HG02870 (cell line): ENCODE data around the gene PI4KA.
A peak's percentile ranks its signal among the peaks of the same experiment; 100 is the strongest.
"Not testable (repeated sequence)": the region's sequence is repeated elsewhere in the genome, so short reads cannot be mapped to it uniquely, and the experiment has no call there.

Source experiments
- ATAC-seq: cut with Tn5 transposase; IDR thresholded peaks from one replicate; pipeline ENCODE4 v1.9.1; 2021; ENCODE audit warnings: mild to moderate bottlenecking, moderate library complexity; ENCODE audit not compliant: unreplicated experiment

The PI4KA gene

DNA sequence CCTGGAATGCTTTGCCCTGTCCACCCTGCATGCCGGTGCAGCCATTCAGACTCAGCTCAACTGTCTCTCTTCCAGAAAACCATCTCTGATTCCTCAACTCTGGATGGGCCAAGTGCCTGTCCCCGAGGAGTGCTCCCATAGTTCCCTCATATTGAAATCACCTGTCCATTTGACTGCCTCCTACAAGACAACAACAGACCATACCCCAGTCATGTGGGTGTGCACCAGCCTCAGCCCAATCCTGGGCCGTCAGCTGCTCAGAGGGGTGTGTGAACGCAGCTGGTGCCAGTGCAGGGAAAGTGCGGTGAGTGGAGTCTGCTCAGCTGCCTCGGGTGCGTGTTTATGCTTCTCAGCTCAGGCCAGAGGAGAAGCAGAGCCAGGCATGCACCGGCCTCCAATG is 126.2 kb downstream of the PI4KA start:
- ATAC-seq = not testable (repeated sequence)

DNA sequence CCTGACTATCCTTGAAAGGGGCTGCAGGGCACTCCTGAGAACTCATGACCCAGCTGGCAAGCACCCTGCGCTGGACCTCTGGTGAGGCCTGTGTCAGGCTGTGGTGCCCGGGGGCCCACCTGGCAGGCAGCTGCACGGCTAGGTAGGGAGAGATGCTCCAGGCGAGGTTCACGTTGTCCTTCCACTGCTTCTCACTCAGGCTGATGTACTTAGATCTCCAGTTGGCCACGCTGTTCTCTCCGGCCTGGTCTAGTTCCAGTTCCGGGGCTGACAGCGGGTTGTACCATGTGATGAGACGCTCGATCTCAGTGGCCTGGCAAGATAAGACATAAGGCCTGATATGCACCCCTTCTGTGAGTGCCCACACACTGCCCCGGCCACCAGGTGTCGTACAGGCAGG is 129.4 kb downstream of the PI4KA start:
- ATAC-seq = no peak

DNA sequence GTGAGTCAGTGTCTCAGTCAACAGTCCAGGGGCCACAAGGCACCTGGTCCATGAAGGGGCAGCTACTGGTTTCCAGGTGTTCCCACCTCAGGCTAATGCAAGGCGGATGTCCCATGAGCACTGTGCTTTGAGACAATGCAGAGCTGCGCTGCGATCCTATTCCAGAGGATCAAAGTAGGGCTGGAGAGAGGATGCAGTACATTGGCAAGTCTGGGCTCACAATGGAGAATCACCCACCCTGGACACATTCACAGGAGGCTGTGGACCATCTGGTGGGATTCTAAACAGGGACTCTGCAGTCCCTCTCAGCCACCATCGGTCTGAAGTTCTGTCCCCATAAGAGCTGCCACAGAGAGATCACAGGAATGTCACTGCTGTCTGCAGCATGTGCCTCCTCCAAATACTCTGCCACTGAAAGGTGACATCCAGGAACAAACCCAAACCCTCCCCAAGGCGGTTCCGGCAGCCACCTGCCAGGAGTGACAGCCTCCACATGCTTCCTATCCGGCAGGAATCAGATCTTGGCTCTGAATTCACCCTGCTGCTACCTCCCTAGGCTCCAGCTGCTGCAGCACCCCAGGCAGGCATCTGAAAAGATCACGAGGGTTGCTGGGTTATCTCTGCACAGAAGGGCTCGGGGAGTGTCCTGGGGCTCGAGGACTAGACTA is 130.0 kb downstream of the PI4KA start:
- no peak for ATAC-seq

DNA sequence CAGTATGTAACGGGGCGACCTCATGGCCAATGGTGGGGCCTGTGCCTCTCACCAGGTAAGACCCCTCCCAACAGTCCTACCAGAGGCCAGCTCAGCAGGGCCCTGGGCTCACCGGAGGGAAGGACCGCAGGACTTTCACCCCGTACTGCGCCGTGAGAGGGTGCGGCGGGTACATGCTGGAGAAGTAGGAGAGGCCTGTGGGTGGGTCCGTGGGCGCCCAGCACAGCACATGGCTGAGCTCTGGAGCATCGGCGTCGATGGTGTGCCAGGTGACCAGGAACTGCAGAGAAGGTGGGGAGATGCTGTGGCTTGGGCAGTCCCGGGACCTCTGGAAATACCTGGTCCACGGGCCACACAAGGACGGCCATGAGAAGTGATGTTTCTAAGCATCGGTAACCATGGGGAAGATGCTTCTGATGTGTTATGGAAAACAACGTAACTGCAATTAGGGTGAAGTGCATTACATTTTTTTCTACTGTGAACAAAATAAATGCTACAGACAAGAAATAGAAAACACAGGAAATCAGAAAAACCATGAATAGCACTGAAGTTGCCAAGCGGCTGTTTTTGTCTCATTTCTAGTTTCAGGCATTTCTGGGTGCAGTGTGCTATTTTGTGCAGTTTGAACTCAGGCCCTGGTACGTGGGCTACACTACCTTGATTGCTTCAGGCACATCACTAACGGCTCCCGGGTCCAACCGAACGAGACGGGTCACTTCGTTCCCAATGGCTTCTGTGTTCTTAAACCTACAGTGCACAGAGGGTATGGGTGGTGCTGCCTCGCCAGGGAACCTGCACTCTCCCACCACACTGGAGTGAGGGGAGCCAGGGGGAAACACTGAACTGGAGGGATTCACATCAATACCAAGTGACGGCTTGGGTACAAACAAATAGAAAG is 131.2 kb downstream of the PI4KA start:
- ATAC-seq = no peak

DNA sequence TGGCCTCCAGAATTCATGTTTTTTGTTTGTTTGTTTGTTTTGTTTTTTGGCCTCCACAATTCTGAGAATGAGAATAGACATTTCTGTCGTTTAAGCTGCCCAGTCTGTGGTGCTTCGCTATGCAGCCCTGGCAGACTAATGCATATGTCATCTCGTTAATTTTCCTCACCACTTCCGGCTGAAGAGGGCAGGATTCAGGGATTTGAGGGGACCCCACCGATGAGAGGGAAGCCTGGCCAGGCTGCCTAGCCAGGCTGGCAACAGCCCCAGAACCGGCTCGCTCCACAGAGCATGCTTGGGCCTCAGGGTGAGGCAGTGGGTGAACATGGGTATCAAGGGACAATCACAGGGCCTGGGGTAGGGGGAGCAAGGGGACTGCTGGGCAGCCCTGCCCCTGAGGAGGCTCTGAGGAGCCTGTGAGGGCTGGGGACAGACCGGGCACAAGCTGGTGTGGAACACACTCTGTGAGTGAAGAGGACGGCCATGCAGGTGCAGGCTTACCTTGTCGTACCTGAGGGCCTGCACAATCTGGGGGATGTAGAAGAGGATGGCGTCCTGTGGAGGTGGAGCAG is 132.5 kb downstream of the PI4KA start:
- ATAC-seq = no peak

DNA sequence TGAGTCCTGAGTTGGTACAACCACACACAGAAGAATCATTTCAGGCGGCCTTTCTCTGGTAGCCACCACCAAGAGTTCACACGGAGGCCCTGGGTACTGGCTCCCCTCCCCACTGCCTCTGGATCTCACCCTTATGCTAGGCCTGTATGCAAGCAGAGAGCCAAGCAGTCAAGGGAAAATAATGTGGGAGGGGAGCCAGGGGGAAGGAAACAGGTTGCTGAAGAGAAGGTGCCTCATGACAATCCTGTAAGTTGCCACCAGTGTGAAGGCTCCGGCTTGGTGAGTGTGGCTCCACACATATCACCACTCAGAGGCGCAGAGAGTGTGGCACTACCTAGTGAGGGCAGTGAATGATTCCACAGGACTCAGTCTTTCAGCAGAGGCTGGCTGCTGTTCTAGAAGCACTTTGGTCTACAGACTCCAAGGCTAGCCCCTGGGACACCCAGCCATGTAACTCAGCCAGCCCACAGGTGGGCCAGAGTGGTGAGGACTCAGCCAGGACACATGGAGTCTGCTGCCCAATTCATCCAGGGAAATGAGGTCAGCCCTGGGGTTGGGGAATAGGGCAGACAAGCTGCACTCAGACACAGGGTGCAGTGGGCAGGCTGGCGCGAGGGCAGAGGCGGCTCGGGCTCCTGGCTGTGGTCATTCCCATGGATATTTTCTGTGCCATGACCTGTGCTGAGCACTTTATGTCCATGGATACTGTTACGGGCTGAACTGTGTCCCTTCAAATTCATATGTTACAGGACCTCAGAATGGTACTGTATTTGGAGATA is 133.7 kb downstream of the PI4KA start:
- ATAC-seq = no peak

DNA sequence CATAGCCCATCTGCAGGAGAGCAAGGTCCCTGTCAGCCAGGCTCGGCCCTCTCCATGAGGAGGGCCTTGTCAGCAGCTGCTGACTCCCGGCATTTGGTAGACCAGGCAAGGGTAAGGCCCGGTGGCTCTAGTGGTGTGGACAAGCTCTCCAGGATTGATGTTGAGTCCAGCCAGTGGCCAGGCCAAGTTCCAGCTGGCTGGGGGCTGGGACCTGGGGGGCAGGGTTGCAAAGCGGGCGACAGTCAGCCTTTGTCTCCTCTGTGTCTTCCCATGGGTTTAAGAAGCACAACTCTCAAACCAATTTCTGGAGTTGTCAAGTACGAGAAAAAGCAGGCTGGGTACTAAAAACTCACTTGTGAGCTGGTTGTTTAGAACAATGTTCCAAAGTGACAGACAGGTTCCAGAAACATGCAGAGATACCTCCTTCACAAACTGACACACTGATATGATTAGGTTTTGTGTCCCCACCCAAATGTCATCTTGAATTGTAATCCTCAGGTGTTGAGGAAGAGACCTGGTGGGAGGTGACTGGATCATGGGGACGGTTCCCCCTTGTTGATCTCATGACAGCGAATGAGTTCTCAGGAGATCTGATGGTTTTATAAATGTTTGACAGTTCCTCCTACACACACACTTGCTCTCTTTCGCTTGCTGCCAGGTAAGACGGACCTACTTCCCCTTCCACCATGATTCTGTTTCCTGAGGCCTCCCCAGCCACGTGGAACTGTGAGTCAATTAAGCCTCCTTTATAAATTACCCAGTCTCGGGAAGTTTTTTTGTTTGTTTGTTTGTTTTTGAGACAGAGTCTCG is 137.0 kb downstream of the PI4KA start:
- no peak for ATAC-seq

DNA sequence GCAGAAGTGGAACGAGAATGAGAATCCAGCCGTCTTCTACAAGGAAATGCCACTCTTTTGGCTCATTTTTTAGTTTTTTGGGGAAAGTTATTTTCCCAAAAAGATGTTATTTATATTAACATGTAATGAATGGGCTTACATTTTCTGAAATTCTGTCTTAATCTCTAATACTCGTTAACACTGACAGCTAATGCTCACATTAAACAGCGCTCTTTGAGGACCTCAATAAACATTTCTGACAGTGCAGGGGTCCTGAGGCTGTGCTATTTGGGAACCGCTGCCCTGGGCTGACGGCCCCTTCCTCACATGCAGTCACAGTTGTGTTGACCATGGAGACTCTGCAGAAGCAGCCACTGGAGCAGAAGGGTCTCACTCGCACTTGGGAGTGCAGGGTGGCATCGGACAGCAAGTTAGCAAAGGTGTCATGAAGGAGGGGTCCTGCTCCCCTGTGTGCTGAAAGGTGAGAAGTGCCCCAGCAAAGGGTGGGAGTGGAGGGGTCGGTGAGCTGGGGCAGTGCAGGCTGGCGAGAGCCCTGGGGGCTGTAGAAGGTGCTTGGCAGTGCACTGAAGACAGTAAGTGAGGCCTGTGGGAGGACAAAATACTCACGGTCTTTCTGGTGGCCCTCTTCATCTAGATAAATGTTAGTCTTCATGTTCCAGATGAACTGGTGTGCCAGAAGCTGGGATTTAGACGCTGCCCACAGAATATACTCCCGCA is 137.8 kb downstream of the PI4KA start:
- no peak for ATAC-seq

DNA sequence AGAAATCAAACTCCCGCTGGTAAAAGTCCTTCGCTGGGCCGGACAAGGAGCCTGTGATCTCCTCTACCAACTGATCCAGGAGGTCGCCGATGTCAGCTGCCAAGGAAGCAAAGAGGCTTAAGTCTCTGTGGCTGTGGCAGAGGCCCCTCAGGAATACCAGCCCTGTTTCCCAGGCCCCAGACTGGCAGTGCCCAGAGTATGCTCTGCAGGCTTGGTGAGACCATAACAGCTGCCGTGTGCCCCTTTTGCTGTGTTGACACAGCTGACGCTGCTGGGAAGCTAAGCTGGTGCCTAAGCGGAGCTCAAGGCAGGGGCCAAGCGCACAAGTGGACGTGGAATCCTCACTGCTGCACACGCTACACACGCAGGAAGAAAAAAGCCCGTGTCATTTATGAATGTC is 139.9 kb downstream of the PI4KA start:
- not testable (repeated sequence) for ATAC-seq

DNA sequence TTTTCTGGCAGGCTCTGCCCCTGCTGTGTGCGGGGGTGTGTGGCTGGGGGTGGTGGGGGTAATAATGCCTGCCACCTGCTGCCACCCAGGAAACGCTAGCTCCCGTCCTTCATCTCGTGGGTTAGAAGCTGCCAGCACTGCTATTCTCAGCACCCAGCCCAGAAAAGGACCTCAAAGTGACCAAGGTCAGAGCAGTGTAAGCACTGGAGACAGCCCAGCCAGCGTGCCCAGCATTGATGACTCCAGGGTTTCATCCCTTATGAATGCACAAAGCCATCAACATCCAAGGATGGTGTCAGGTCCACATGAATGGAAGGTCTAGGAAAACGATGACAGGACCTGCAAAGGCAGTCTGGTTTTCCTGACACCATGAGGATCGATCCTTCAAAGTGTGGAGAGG is 140.6 kb downstream of the PI4KA start:
- ATAC-seq = not testable (repeated sequence)

DNA sequence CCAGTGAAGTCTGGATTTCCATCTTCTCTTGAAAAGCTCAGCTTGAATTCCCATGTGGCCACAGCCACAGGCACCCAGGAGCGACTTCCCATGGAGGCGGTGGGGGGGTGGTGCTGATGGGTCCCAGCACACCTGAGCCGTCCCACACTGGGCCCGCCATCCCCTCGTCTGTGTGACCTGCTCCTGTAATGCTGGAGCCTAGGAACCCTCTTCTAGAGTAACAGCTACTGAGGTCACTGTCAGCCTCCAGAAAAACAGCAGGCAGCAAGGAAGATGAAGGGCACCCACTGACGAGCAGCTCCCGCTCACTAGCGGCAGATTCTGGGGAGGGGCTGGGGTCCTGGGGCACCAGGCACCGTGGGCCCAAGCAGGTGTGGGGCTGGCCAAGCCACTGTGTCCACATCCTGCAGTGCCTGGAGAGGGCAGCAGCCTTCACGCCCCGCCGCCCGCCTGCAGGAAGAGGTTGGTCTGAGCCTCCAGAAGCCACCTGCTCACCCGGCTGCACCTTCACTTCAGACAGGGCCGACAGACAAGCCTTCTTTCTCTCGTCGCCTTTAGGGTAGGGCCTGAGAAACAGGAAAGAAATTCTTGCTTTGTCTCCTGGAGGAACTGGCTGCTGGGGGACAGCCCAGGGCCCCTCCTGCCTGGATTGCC is 141.3 kb downstream of the PI4KA start:
- not testable (repeated sequence) for ATAC-seq

DNA sequence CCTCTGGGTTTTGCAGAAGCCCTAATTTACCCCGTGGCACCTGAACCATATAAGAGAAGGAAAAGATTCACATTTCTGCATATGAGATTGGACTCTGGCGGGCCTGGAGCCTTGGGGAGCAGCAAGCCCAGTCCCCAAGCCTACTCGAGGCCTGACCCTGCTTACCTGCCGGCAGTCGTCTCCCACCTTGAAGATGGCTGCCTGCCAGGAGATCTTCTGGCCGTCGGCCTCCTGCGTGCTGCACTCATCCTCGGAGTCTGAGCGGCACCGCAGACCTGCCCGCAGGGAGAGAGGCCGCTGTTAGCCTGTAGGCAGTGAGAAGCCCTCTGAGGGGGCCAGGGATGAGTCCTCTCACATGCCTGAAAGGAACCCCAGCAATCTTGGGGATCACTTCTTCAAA is 145.5 kb downstream of the PI4KA start:
- ATAC-seq = not testable (repeated sequence)

DNA sequence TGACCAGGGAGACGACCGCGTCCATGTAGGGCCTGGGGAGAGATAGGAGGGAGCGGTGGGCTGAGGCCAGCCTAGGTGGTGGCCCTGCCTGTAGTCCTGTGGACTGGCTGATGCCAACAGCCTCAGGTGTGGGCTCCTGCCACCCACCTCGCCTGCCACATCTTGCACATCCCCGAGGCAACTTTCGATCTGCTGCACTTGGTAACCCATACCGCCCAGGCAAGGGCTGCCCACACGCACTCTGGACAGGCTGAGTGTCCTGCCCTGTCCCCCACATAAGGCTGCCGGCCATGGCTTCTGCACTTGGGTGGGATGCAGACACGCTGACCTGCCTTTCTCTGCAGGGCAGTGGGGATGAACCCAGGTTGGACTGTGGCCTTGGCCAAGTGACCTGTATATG is 148.6 kb downstream of the PI4KA start:
- ATAC-seq = not testable (repeated sequence)

DNA sequence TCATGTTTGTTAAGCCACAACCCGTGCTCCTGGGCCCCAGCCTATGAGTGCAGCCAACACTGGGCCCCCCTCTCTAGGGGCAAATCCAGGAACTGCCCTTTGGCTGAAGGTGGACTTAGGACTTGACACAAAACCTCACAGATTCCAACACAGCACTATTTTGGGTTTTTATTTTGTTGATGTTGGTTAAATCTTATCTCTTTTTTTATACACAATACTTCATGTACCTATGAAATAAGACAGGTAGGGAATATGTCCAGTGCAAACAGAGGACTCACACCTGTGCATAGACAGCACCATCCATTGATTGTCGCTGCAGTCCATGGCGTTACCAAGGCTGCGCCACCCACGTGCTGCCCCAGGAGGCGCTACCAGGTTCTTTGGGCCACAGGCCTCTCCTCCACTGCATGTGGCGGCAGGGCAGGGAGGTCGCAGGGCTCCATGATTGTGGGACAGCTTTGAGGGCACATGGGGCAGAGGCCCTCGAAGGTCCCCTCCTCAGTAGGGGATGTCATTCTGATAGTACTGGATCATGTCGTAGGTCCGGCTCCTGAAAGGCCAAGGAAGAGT is 151.0 kb downstream of the PI4KA start:
- ATAC-seq = not testable (repeated sequence)

DNA sequence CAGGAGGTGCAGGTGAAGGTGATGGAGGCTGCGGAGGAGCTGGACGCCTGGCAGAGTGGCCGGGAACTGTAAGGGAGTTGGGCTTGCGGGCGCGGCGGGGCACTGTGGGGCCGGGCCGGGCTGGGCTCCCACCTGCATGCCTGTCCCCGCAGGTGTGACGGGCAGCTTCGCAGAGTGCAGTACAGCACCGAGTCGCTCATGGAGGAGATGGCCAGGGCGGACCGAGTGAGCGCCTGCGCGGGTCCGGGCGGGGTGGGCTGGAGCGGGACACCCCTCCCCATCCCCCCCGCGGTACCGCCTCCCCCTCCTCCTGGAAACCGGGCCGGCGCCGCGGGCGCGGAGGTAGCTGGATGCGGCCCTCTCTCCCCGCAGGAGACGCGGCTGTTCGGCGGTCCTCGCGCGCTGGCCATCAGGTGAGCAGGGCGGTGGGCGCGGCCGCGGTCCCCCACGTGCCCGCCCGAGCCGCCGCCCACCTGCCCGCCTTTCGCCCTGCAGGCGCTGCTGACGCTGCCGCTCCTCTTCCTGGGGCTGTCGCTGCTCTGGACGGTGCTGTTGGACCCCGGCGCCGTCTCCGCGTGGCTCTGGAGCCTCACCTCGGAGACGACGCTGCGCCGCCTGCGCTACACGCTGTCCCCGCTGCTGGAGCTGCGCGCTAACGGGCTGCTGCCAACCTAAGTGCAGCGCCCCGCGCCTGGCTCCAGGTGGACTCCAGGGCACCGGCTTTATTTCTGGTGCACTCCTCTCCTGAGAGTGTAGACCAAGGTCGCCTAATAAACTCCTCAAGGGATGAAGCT is 154.6 kb downstream of the PI4KA start:
- not testable (repeated sequence) for ATAC-seq

DNA sequence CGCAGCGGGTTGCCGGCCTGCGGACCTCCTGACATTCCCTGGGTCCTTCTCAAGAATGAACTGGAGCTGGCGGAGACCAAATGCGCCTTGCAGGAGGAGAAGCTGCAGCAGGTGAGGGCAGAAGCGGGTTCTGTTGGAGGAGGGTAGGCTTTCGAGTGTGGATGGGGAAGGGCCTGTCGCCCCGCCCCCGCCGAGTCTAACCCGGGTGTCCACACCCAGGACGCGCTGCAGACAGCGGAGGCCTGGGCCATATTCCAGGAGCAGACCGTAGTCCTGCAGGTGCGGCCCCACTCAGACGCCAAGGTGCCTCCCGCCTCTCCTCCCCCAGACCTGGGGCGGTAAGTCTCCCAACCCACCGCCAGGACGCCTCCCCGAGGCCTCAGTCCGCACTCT is 155.2 kb downstream of the PI4KA start:
- peak; percentile 17 for ATAC-seq

DNA sequence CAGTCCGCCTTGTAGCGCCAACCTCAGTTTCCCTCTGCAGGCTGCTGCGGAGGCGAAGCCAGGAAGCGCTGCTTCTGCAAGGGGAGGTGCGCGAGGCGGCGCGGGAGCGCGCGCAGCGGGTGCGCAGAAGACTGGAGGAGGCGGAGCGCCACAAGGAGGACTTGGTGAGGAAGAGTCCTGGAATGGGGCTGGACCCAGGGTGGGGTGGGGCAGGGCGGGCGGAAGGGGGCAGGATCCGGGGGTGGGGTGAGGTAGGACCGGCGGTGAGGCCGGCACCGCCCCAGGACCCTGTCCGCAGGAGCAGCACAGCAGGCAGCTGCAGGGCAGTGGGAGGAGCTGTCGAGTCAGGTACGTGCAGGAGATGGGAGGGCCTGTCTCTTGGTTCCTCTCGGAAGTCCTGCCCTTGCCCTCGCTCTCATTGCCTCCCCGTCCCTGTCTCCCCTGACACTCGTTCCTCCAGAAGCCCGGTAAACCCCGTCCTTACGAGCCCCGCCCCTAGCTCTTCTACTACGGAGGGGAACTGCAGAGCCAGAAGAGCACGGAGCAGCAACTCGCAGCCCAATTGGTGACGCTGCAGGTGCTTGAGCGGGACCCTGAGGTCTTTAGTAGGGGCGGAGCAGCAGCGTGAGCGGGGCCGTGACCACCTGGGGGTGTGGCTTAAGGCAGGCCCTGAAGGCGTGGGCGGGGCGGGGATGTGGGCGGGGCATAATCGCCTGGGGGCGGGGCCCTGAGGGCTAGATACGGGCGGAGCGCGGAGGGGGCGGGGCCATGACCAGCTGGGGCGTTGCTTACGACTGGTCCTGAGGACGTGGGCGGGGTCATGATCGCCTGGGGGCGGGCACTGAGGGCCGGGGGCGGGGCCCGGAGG is 155.8 kb downstream of the PI4KA start:
- ATAC-seq = peak; percentile 75
